Measurements from ENCODE around the gene TTLL3. TPM values are rescaled to one million over a fixed set of nuclear protein-coding genes. Genes with fewer than 3 reads are reported as not detected.
A peak's percentile ranks its signal among the peaks of the same experiment; 100 is the strongest.
"Not testable (repeated sequence)": the region's sequence is repeated elsewhere in the genome, so short reads cannot be mapped to it uniquely, and the experiment has no call there.

The TTLL3 gene
- polyA plus RNA-seq, 3 donors: 44.0 to 92.7 (median 47.5) TPM

DNA sequence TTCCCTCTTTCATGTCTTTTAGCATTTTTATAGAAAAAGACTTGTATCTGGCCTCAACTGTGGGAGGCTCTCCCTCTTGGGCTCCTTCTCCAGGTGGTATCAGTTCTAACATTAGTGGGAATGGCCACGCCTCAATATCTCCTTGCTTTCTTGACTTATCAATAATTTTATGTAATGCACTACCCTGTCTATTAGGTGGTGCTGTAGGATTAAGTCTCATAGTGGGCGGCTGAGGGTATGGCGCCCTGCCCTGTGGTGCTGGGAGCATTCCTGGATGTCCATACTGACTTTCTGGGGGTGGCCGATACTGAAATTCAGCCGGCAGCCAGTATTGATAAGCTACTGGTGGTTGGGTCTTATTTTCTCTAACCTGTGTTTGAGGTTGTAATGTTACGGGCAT, 42.5 kb downstream of the TTLL3 start:
- no peak for DNase-seq (ENCODE audit: extremely low read depth in 1 of 11, low read depth in 9 of 11, low spot score in 4 of 11)

DNA sequence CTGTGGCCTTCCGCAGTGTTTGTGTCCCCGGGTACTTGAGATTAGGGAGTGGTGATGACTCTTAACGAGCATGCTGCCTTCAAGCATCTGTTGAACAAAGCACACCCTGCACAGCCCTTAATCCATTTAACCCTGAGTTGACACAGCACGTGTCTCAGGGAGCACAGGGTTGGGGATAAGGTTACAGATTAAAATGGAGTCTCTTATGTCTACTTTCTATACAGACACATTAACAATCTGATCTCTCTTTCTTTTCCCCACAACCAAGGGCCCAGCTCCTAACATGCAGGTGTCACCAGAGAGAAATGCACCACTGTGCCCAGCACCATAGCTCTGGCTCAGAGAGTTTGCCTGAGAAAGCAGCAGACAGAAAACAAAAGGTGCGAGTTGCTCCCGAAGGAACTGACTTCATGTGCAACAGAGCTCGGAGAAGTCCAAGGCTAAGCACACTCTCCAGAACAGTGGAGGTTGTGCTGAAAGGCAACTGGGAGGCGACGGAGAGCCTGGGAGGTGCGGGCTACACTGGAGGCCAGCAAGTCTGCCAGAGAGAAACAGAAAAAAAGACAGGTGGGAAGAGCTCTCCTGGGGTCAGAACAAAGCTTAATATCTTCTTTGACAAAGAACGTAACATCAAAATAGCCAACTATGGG, 44.4 kb downstream of the TTLL3 start:
- DNase-seq (ENCODE audit: extremely low read depth in 1 of 11, low read depth in 9 of 11, low spot score in 4 of 11): not testable (repeated sequence)

GRCh38 chr3:9855594-9855993, 45.5 kb downstream of the TTLL3 start:
- no peak for DNase-seq (ENCODE audit: extremely low read depth in 1 of 11, low read depth in 9 of 11, low spot score in 4 of 11)

DNA sequence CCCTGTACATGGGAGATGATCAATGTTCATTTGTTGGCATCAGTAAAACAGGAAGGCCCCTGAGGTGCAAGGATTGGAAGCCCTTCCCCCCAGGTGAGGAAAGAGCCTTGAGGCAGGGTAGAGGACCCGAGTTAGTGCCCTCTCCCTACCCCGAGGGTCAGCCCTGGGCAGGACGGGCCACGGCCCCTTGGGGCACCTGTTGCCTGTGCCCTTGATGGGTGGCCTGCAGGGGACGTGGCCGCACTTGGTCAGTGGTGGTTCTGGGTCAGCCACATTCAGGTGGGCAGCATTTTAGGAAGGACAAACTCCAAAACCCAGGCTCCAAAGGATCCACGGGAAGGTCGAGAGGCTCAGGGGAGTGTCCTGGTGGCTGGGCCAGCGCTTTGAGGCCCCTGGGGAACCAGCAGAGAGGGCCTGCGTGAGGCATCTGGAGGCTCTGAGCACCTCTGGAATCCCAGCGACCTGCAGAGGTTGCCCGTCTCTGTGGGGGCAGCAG, 49.5 kb downstream of the TTLL3 start:
- DNase-seq (ENCODE audit: extremely low read depth in 1 of 11, low read depth in 9 of 11, low spot score in 4 of 11): no peak

DNA sequence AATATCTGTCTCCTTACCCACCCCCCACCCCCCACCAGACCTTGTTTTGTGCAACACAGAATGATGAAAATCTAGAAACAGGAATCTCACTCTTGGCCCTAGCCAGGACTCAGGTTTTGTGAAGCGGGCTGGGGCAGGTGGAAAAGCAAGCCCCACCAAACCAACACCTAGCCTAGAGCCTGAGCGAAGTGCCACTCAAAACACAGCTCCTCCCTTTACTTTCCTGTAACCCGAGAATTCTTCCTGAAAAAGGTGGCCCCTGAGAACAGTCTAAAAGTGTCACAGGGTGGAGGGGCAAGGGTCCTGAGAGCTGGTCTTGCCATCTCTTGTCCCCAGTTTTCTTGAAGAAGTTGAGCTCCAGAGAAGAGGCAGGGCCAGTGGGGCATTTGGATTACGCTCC, 51.1 kb downstream of the TTLL3 start:
- no peak for DNase-seq (ENCODE audit: extremely low read depth in 1 of 11, low read depth in 9 of 11, low spot score in 4 of 11)

GRCh38 chr3:9861626-9862130, 51.6 kb downstream of the TTLL3 start:
- DNase-seq (ENCODE audit: extremely low read depth in 1 of 11, low read depth in 9 of 11, low spot score in 4 of 11): no peak

DNA sequence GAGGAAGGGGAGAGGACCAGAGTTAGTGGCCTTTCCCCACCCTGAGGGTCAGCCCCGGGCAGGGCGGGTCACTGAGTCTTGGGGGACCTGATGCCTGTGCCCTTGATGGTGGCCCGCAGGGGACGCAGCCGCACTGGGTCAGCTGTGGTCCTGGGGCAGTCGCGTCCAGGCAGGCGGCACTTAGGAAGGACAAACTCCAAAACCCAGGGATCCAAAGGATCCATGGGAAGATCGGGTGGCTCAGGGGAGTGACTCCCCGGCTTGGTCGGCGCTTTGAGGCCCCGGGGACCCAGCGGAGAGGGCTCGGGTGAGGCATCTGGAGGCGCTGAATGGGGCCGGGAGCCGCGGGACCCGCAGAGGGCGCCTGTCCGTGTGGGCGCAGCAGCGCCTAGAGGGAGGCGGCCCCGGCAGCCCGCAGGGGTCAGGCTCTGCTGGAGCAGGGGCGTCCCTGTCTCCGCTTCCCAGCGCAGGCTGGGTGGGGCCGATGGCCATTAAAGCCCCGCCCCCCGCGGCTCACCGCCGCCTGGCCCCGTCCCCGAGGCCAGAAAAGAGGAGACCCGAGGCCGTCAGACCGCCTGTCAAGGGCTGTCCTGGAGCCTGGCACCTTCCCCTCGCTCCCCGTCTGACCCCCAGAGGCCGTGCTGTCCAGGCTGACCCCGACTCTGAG, 52.5 kb downstream of the TTLL3 start:
- DNase-seq (ENCODE audit: extremely low read depth in 1 of 11, low read depth in 9 of 11, low spot score in 4 of 11): peak in 7 of 11 donors; percentile 24 to 53 (median 35)

GRCh38 chr3:9863058-9863772, 53.2 kb downstream of the TTLL3 start:
- no peak for DNase-seq (ENCODE audit: extremely low read depth in 1 of 11, low read depth in 9 of 11, low spot score in 4 of 11)

DNA sequence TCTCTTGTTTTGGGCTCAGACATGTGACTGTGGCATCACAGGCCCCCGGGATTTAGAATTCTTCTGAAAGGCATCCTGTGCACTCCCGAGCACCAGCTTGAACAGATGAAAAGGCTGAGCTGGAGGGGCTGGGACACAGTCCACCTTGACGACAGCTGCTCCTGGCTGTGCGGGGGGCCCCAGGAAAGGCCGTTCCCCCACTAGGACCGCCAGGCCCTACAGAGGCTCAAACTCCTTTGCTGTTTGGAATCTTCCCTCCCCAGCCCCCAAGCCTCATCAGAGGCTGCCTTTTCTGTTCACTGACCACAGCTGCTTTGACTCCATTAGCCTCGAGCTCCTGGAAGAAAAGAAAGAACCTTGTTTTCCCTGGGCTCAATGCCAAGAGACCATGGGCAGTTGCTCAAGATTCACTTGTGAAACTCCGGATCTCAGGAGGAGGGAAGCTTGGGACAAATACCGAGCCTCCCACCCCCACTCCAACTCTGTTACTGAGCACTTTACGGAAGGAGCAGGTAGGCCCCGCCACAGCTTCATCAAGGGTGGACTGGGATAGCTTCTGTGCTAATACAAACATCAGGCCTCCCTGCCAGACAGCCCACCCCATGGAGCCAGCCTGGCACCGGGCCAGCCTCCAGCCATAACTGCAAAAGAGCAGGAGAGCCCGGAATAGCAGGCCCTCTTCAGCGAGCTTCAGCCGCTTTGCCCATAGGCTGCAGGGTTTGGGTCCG, 54.3 kb downstream of the TTLL3 start:
- peak in 8 of 11 donors; percentile 40 to 70 (median 52) for DNase-seq (ENCODE audit: extremely low read depth in 1 of 11, low read depth in 9 of 11, low spot score in 4 of 11)

DNA sequence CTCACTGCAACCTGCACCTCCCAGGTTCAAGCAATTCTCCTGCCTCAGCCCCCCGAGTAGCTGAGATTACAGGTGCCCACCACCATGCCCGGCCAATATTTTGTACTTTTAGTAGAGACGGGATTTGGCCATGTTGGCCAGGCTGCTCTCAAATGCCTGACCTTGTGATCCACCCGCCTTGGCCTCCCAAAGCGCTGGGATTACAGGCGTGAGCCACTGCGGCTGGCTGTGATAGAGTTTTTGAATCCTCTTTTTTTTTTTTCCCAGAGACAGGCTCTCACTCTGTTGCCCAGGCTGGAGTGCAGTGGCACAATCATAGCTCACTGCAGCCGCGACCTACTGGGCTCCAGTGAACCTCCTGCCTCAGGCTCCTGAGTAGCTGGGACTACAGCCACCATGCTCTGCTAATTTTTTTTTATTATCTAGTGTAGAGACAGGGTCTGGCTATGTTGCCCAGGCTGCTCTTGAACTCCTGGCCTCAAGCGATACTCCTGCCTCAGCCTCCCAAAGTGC, 55.1 kb downstream of the TTLL3 start:
- not testable (repeated sequence) for DNase-seq (ENCODE audit: extremely low read depth in 1 of 11, low read depth in 9 of 11, low spot score in 4 of 11)

- no peak for DNase-seq (ENCODE audit: extremely low read depth in 1 of 11, low read depth in 9 of 11, low spot score in 4 of 11)
Measured at GRCh38 chr3:9866639-9867038, 56.6 kb downstream of the TTLL3 start.

GRCh38 chr3:9867106-9867505, 57.0 kb downstream of the TTLL3 start:
- no peak for DNase-seq (ENCODE audit: extremely low read depth in 1 of 11, low read depth in 9 of 11, low spot score in 4 of 11)

- DNase-seq (ENCODE audit: extremely low read depth in 1 of 11, low read depth in 9 of 11, low spot score in 4 of 11): no peak
Measured at GRCh38 chr3:9869955-9870354, 59.9 kb downstream of the TTLL3 start.

- DNase-seq (ENCODE audit: extremely low read depth in 1 of 11, low read depth in 9 of 11, low spot score in 4 of 11): no peak
Measured at GRCh38 chr3:9870978-9871377, 60.9 kb downstream of the TTLL3 start.

DNA sequence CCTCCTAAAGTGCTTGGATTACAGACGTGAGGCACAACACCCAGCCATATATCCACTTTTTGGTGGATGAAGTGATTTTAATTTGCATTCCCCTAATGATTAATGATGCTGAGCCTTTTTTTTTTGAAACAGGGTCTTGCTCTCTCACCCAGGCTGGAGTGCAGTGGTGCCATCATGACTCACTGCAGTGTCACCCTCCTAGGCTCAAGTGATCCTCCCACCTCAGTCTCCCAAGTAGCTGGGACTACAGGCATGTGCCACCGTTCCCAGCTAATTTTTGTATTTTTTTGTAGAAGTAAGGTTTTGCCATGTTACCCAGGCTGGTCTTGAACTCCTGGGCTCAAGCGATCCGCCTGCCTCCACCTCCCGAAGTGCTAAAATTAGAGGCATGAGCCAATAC, 62.0 kb downstream of the TTLL3 start:
- DNase-seq (ENCODE audit: extremely low read depth in 1 of 11, low read depth in 9 of 11, low spot score in 4 of 11): not testable (repeated sequence)

- DNase-seq (ENCODE audit: extremely low read depth in 1 of 11, low read depth in 9 of 11, low spot score in 4 of 11): no peak
Measured at GRCh38 chr3:9875448-9875847, 65.4 kb downstream of the TTLL3 start.

GRCh38 chr3:9876255-9876654, 66.2 kb downstream of the TTLL3 start:
- DNase-seq (ENCODE audit: extremely low read depth in 1 of 11, low read depth in 9 of 11, low spot score in 4 of 11): not testable (repeated sequence)

DNA sequence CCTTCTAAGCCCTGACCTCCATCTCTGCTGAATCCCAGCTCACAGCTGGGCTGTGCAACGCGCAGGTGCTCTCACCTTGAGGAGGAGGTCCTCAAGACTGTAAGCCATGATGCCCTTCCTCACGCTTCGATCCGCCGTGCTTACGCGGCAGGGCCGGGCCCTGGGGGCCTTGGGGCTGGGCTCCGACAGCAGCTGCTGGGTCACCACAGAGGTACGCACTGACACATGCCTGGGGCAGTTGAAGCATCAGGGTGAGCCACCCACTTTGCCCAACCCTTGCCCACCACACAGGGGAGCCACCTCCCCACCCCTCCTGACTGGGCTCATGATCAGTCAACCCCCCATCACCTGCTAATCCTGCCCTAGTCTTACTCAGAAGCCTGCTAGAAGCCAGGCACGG, 66.9 kb downstream of the TTLL3 start:
- DNase-seq (ENCODE audit: extremely low read depth in 1 of 11, low read depth in 9 of 11, low spot score in 4 of 11): no peak

GRCh38 chr3:9878700-9879099, 68.6 kb downstream of the TTLL3 start:
- no peak for DNase-seq (ENCODE audit: extremely low read depth in 1 of 11, low read depth in 9 of 11, low spot score in 4 of 11)
